Raji (cell line): ENCODE data around the gene EDARADD.

ENCODE experiments used
- POLR2A ChIP-seq: IDR thresholded peaks from 2 replicates; pipeline ENCODE4 v1.6.1; 2011; ENCODE audit warnings: low read depth, low read length, control low read depth; ENCODE audit not compliant: insufficient read depth

EDARADD gene

GRCh38 chr1:236460103-236460502 lies 66.0 kb downstream of the EDARADD start:
- TF ChIP-seq POLR2A = no peak

- no peak for TF ChIP-seq POLR2A
Measured at GRCh38 chr1:236465231-236465958, 71.3 kb downstream of the EDARADD start.

GRCh38 chr1:236465959-236466303 lies 71.8 kb downstream of the EDARADD start:
- TF ChIP-seq POLR2A = no peak

GRCh38 chr1:236467327-236467641 lies 73.2 kb downstream of the EDARADD start:
- no peak for TF ChIP-seq POLR2A

GRCh38 chr1:236468625-236469024 lies 74.5 kb downstream of the EDARADD start:
- no peak for TF ChIP-seq POLR2A

- TF ChIP-seq POLR2A = no peak
Measured at GRCh38 chr1:236469466-236469865, 75.4 kb downstream of the EDARADD start.

- TF ChIP-seq POLR2A = no peak
Measured at GRCh38 chr1:236471096-236471495, 77.0 kb downstream of the EDARADD start.

GRCh38 chr1:236471653-236472052 lies 77.6 kb downstream of the EDARADD start:
- TF ChIP-seq POLR2A = no peak

GRCh38 chr1:236472850-236473788 lies 79.0 kb downstream of the EDARADD start:
- no peak for TF ChIP-seq POLR2A

GRCh38 chr1:236476019-236476418 lies 81.9 kb downstream of the EDARADD start:
- TF ChIP-seq POLR2A = no peak

GRCh38 chr1:236480758-236481436 lies 86.8 kb downstream of the EDARADD start:
- TF ChIP-seq POLR2A = no peak

GRCh38 chr1:236484310-236484971 lies 90.4 kb downstream of the EDARADD start:
- no peak for TF ChIP-seq POLR2A

- TF ChIP-seq POLR2A = no peak
Measured at GRCh38 chr1:236486356-236487002, 92.4 kb downstream of the EDARADD start.

GRCh38 chr1:236489710-236490377 lies 95.8 kb downstream of the EDARADD start:
- no peak for TF ChIP-seq POLR2A
